Brain microvascular endothelial cell (primary cell): ENCODE data around the gene PRDM16.

ENCODE experiments used
- DNase-seq: peaks from one replicate; pipeline ENCODE4 v3.0.0-alpha.2; 2020
- H3K27ac ChIP-seq: fragments of 250-450 bp; sonication (Bioruptor Pico); 2 replicates; pipeline ENCODE4 v1.5.1; 2020; ENCODE audit warnings: mild to moderate bottlenecking, moderate library complexity
- H3K27me3 ChIP-seq: fragments of 250-450 bp; sonication (Bioruptor Pico); replicated peaks from 2 replicates; pipeline ENCODE4 v1.5.1; 2020; ENCODE audit warnings: mild to moderate bottlenecking
- H3K36me3 ChIP-seq: fragments of 250-450 bp; sonication (Bioruptor Pico); replicated peaks from 2 replicates; pipeline ENCODE4 v1.5.1; 2020; ENCODE audit warnings: mild to moderate bottlenecking
- H3K4me3 ChIP-seq: 2 replicates; pipeline ENCODE4 v1.5.1; 2011; ENCODE audit warnings: low read depth, mild to moderate bottlenecking, control low read depth, low read length, moderate library complexity
- CTCF ChIP-seq: IDR thresholded peaks from 2 replicates; pipeline ENCODE4 v1.5.1; 2011; ENCODE audit warnings: low read depth, mild to moderate bottlenecking, moderate library complexity, low read length, control low read depth, inconsistent platforms; ENCODE audit errors: missing control alignments
- in situ Hi-C: cut with HindIII; loops from 2 replicates; pipeline ENCODE4 v1.10.0; 2017; ENCODE audit warnings: low sequenced_read_pairs, low pct_ligation_motif_present

The PRDM16 gene

GRCh38 chr1:3171761-3172160 is 102.8 kb downstream of the PRDM16 start:
- in situ Hi-C loops, result no loop called here
- H3K27me3 ChIP-seq, result no peaks in the 10 kb centered on the region
- DNase-seq, result no peak
- TF ChIP-seq CTCF, result no peak
- H3K4me3 ChIP-seq, result no peak overlapping the region
- H3K36me3 ChIP-seq, result no peaks in the 10 kb centered on the region
- no peak overlapping the region for H3K27ac ChIP-seq

GRCh38 chr1:3172431-3173380 is 103.7 kb downstream of the PRDM16 start:
- in situ Hi-C loops, result no loop called here
- no peaks in the 10 kb centered on the region for H3K36me3 ChIP-seq
- no peak for DNase-seq

GRCh38 chr1:3173381-3173980 is 104.5 kb downstream of the PRDM16 start:
- no peak for DNase-seq
- no peak for TF ChIP-seq CTCF
- Histone ChIP-seq H3K27ac (no peak overlapping the region), H3K27me3 (no peaks in the 10 kb centered on the region), H3K4me3 (no peak overlapping the region), H3K36me3 (no peaks in the 10 kb centered on the region)
- in situ Hi-C loops, result no loop called here

More at GRCh38 chr1:3172431-3173380, 103.7 kb downstream of the PRDM16 start:
- TF ChIP-seq CTCF, result no peak
- H3K4me3 ChIP-seq, result no peak overlapping the region
- H3K27me3 ChIP-seq, result no peaks in the 10 kb centered on the region
- H3K27ac ChIP-seq, result no peak overlapping the region

GRCh38 chr1:3174487-3175247 is 105.7 kb downstream of the PRDM16 start:
- in situ Hi-C loops, result no loop called here
- no peak for DNase-seq
- Histone ChIP-seq H3K27me3 (no peaks in the 10 kb centered on the region), H3K27ac (no peak overlapping the region), H3K4me3 (no peak overlapping the region), H3K36me3 (no peaks in the 10 kb centered on the region)
- no peak for TF ChIP-seq CTCF

- in situ Hi-C loops, result no loop called here
- H3K27ac ChIP-seq, result no peak overlapping the region
- no peak overlapping the region for H3K4me3 ChIP-seq
- no peaks in the 10 kb centered on the region for H3K27me3 ChIP-seq
- DNase-seq, result no peak
- TF ChIP-seq CTCF, result no peak
- no peaks in the 10 kb centered on the region for H3K36me3 ChIP-seq
These were observed 106.5 kb downstream of the PRDM16 start for GRCh38 chr1:3175486-3175885.
